ENCODE measurements around the gene CLEC4E.
"Not testable (repeated sequence)": the region's sequence is repeated elsewhere in the genome, so short reads cannot be mapped to it uniquely, and the experiment has no call there.

- TF ChIP-seq RAD21 (IDR thresholded peaks at IDR 0.05; ENCODE audit: low read length); BHLHE40 (IDR thresholded peaks at IDR 0.05; ENCODE audit: low read depth, low read length); SMC3 (IDR thresholded peaks at IDR 0.05; ENCODE audit: low read depth, low read length); CTCF (conservative IDR thresholded peaks at IDR 0.05; ENCODE audit: low read depth, low read length); FOS (IDR thresholded peaks at IDR 0.05; ENCODE audit: low read depth, low read length): not testable (repeated sequence)
- TF ChIP-seq, protein P1, sequence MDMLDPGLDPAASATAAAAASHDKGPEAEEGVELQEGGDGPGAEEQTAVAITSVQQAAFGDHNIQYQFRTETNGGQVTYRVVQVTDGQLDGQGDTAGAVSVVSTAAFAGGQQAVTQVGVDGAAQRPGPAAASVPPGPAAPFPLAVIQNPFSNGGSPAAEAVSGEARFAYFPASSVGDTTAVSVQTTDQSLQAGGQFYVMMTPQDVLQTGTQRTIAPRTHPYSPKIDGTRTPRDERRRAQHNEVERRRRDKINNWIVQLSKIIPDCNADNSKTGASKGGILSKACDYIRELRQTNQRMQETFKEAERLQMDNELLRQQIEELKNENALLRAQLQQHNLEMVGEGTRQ (IDR thresholded peaks at IDR 0.05; ENCODE audit: low read depth, low read length): not testable (repeated sequence)
Observed at GRCh38 chr12:8496074-8496473, 44.6 kb downstream of the CLEC4E start.

Measured in IMR-90 (cell line).